HepG2 (cell line): ENCODE measurements around the gene HAGHL. TPM values are rescaled to one million over a fixed set of nuclear protein-coding genes. Genes with fewer than 3 reads are reported as not detected.
A peak's percentile ranks its signal among the peaks of the same experiment; 100 is the strongest.

Experiments used
- GFI1 ChIP-seq: sonication (generic); formaldehyde crosslinking; IDR thresholded peaks from 2 replicates; pipeline ENCODE4 v1.5.0; 2020; ENCODE audit warnings: missing genetic modification reagents, mild to moderate bottlenecking, borderline replicate concordance
- IKZF4 ChIP-seq: sonication (generic); formaldehyde crosslinking; IDR thresholded peaks from 2 replicates; pipeline ENCODE4 v1.5.1; 2020; ENCODE audit warnings: borderline replicate concordance, mild to moderate bottlenecking, low read depth, missing genetic modification reagents; ENCODE audit errors: not compliant biosample characterization
- NFKBIZ ChIP-seq: IDR thresholded peaks from 2 replicates; pipeline ENCODE4 v1.6.1; 2018; ENCODE audit warnings: missing genetic modification reagents, missing compliant biosample characterization
- RORA ChIP-seq: sonication (generic); formaldehyde crosslinking; IDR thresholded peaks from 2 replicates; pipeline ENCODE4 v1.5.0; 2020; ENCODE audit warnings: mild to moderate bottlenecking, missing genetic modification reagents, moderate library complexity
- TCF12 ChIP-seq, 2 experiments: fragments of 450-650 bp in 1 of 2; sonication (generic) in 1 of 2; formaldehyde crosslinking in 1 of 2; IDR thresholded peaks; 2 replicates each; pipeline versions ENCODE4 v1.6.1 to v1.8.0; 2017 to 2022; ENCODE audit warnings: antibody characterized with exemption in 1 of 2, mild to moderate bottlenecking in 1 of 2, missing genetic modification reagents in 1 of 2, moderate library complexity in 1 of 2
- ZBTB38 ChIP-seq: sonication (generic); formaldehyde crosslinking; IDR thresholded peaks from 2 replicates; pipeline ENCODE4 v1.5.1; 2020; ENCODE audit warnings: mild to moderate bottlenecking, missing genetic modification reagents
- ZNF17 ChIP-seq: sonication (generic); formaldehyde crosslinking; IDR thresholded peaks from 2 replicates; pipeline ENCODE4 v1.5.0; 2020; ENCODE audit warnings: mild to moderate bottlenecking, missing genetic modification reagents
- ZNF224 ChIP-seq: sonication (generic); formaldehyde crosslinking; IDR thresholded peaks from 2 replicates; pipeline ENCODE4 v1.5.0; 2020; ENCODE audit warnings: mild to moderate bottlenecking, missing genetic modification reagents
- ZNF225 ChIP-seq: sonication (generic); formaldehyde crosslinking; IDR thresholded peaks from 2 replicates; pipeline ENCODE4 v1.4.0; 2020; ENCODE audit warnings: mild to moderate bottlenecking, missing genetic modification reagents
- ZNF234 ChIP-seq: sonication (generic); formaldehyde crosslinking; conservative IDR thresholded peaks from 2 replicates; pipeline ENCODE4 v1.5.1; 2020; ENCODE audit warnings: mild to moderate bottlenecking, missing genetic modification reagents
- ZNF570 ChIP-seq: sonication (generic); formaldehyde crosslinking; IDR thresholded peaks from 2 replicates; pipeline ENCODE4 v1.4.0; 2020; ENCODE audit warnings: mild to moderate bottlenecking, missing genetic modification reagents, borderline replicate concordance
- ZNF589 ChIP-seq: sonication (generic); formaldehyde crosslinking; conservative IDR thresholded peaks from 2 replicates; pipeline ENCODE4 v1.8.0; 2022; ENCODE audit warnings: mild to moderate bottlenecking, moderate library complexity, missing genetic modification reagents
- ZNF605 ChIP-seq: sonication (generic); formaldehyde crosslinking; IDR thresholded peaks from 2 replicates; pipeline ENCODE4 v1.8.0; 2022; ENCODE audit warnings: mild to moderate bottlenecking, missing genetic modification reagents
- ZNF703 ChIP-seq: sonication (generic); formaldehyde crosslinking; IDR thresholded peaks from 2 replicates; pipeline ENCODE4 v1.5.1; 2020; ENCODE audit warnings: missing genetic modification reagents, mild to moderate bottlenecking, moderate library complexity, borderline replicate concordance
- ZNF720 ChIP-seq: sonication (generic); formaldehyde crosslinking; IDR thresholded peaks from 2 replicates; pipeline ENCODE4 v1.4.0; 2020; ENCODE audit warnings: missing genetic modification reagents
- ZNF878 ChIP-seq: sonication (generic); formaldehyde crosslinking; IDR thresholded peaks from 2 replicates; pipeline ENCODE4 v1.8.1; 2023; ENCODE audit warnings: mild to moderate bottlenecking, missing genetic modification reagents, moderate library complexity
- polyA plus RNA-seq, 8 experiments: library from polyadenylated mRNA; depleted of rRNA in 3 of 8; stranded (reverse) in 7 of 8; unstranded in 1 of 8; fragments of >200 nt; fragmentation: Illumina TruSeq in 4 of 8; extraction: Trizol in 4 of 8; gene quantifications; 2 replicates each; pipeline versions ENCODE4 v1.2.1 to v1.2.3, GENCODE V29; 2011 to 2016; ENCODE audit warnings: low read depth in 4 of 8, missing spikeins in 1 of 8, mixed read lengths in 1 of 8; ENCODE audit not compliant: insufficient read depth in 1 of 8
- total RNA-seq, 5 experiments: library from RNA; depleted of rRNA; stranded (reverse); fragments of >200 nt; fragmentation: Illumina TruSeq; extraction: Trizol; gene quantifications; 2 replicates each; pipeline ENCODE4 v1.2.3, GENCODE V29; 2016; ENCODE audit warnings: low read depth in 1 of 5
- TF ChIP-seq, protein P1 (sequence below): sonication (generic); formaldehyde crosslinking; IDR thresholded peaks from 2 replicates; pipeline ENCODE4 v1.9.0; 2021; ENCODE audit warnings: missing genetic modification reagents, mild to moderate bottlenecking, borderline replicate concordance
- TF ChIP-seq, protein P2 (sequence below): sonication (generic); formaldehyde crosslinking; IDR thresholded peaks from 2 replicates; pipeline ENCODE4 v1.8.1; 2023; ENCODE audit warnings: mild to moderate bottlenecking, moderate library complexity, missing genetic modification reagents
- TF ChIP-seq, protein P3 (sequence below): sonication (generic); formaldehyde crosslinking; IDR thresholded peaks from 2 replicates; pipeline ENCODE4 v1.5.1; 2020; ENCODE audit warnings: mild to moderate bottlenecking, missing genetic modification reagents, borderline replicate concordance
- TF ChIP-seq, protein P4 (sequence below): IDR thresholded peaks from 2 replicates; pipeline ENCODE4 v1.6.1; 2016; ENCODE audit warnings: missing compliant biosample characterization, missing genetic modification reagents, borderline replicate concordance
- TF ChIP-seq, protein P5 (sequence below): sonication (generic); formaldehyde crosslinking; IDR thresholded peaks from 2 replicates; pipeline ENCODE4 v1.5.0; 2020; ENCODE audit warnings: missing genetic modification reagents

Gene HAGHL
- total and polyA plus RNA-seq, 2 of the 13 experiments (the other 11 are each of a cell fraction or from before 2014, with no cell fraction given), result 3.4 to 8.4 TPM

DNA sequence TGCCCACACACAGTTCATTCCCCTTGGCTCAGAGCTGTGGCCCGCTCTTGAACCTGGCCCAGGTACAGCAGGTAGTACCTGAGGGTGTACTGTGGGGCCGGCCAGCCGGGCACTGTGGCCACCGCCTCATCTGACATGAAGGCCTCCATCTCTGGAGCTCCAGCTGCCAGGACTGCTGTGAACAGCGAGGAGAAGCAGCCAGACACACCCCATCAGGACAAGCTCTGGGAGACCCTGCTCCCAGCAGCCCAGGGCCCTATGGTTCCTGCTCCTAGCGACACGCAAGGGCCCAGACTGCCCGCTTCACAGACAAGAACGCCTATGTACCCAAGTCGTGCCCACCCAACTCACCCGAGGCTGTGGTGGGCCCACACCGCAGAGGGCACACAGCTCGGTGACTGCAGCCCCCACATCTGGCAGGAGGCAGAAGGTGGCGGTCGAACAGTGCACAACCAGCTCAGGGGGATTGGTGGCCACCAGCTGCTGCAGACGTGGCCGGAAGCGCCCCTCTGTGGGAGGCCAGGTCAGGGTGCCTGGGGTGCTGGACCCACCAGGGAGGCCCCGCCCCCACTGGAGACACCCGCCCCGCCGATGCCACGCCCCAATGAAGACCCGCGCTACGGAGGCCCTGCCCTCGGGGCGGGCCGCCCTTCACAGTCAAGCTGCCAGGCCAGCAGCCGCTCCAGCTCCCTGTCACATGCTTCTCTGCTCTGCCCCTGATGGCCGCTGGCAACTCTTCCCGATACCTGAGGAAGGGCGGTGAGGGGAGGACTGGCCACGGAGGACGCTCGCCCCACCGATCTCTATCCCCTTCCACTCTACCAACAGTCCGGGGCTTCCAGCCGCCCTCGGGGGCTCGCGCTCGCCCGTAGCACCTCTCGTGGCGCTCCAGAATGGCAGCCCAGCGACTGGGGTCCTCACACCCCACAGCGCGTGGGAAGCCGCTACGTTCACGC is 47.8 kb upstream of the HAGHL start (continued):
- TF ChIP-seq, protein P1, sequence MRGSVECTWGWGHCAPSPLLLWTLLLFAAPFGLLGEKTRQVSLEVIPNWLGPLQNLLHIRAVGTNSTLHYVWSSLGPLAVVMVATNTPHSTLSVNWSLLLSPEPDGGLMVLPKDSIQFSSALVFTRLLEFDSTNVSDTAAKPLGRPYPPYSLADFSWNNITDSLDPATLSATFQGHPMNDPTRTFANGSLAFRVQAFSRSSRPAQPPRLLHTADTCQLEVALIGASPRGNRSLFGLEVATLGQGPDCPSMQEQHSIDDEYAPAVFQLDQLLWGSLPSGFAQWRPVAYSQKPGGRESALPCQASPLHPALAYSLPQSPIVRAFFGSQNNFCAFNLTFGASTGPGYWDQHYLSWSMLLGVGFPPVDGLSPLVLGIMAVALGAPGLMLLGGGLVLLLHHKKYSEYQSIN (CRISPR knock-in tag), result no peak
- TF ChIP-seq, protein P2, sequence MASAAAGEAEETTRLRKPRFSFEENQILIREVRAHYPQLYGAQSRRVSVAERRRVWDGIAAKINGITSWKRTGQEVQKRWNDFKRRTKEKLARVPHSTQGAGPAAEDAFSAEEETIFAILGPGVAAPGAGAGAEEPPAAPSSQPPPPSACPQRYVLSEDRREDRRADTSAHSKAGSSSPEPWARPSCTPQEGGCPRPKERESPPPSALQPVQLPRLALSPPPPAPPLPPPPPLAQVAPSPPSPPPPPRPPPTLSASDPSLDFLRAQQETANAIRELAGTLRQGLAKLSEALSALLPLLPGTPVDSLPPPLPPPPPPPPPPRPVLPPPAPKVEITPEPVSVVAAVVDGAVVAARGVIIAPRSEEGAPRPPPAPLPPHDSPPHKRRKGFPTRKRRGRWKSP (CRISPR knock-in tag), result no peak
- TF ChIP-seq ZNF224 (CRISPR knock-in tag), result peak; percentile 42; the same call in 1 of the 2 replicates
- no peak for TF ChIP-seq ZNF878
- no peak for TF ChIP-seq TCF12 (IDR thresholded peaks at IDR 0.05)
- no peak for TF ChIP-seq TCF12 (CRISPR knock-in tag; IDR thresholded peaks at IDR 0.05)
- no peak for TF ChIP-seq ZNF720 (CRISPR knock-in tag)
- peak; percentile 85 for TF ChIP-seq ZNF605
- TF ChIP-seq RORA (CRISPR knock-in tag), result no peak
- no peak for TF ChIP-seq IKZF4 (CRISPR knock-in tag)
- TF ChIP-seq, protein P3, sequence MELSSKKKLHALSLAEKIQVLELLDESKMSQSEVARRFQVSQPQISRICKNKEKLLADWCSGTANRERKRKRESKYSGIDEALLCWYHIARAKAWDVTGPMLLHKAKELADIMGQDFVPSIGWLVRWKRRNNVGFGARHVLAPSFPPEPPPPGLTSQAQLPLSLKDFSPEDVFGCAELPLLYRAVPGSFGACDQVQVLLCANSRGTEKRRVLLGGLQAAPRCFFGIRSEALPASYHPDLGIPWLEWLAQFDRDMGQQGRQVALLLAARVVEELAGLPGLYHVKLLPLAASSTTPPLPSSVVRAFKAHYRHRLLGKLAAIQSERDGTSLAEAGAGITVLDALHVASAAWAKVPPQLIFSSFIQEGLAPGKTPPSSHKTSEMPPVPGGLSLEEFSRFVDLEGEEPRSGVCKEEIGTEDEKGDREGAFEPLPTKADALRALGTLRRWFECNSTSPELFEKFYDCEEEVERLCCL, result no peak
- TF ChIP-seq NFKBIZ (CRISPR knock-in tag), result no peak
- TF ChIP-seq ZNF570 (CRISPR knock-in tag), result no peak
- peak; percentile 97 for TF ChIP-seq ZBTB38 (CRISPR knock-in tag)
- peak; percentile 87; the same call in 1 of the 2 replicates for TF ChIP-seq ZNF589 (CRISPR knock-in tag)
- no peak for TF ChIP-seq ZNF225
- TF ChIP-seq, protein P4, sequence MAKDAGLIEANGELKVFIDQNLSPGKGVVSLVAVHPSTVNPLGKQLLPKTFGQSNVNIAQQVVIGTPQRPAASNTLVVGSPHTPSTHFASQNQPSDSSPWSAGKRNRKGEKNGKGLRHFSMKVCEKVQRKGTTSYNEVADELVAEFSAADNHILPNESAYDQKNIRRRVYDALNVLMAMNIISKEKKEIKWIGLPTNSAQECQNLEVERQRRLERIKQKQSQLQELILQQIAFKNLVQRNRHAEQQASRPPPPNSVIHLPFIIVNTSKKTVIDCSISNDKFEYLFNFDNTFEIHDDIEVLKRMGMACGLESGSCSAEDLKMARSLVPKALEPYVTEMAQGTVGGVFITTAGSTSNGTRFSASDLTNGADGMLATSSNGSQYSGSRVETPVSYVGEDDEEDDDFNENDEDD (CRISPR knock-in tag), result peak; percentile 45; the same call in 1 of the 2 replicates
- TF ChIP-seq, protein P5, sequence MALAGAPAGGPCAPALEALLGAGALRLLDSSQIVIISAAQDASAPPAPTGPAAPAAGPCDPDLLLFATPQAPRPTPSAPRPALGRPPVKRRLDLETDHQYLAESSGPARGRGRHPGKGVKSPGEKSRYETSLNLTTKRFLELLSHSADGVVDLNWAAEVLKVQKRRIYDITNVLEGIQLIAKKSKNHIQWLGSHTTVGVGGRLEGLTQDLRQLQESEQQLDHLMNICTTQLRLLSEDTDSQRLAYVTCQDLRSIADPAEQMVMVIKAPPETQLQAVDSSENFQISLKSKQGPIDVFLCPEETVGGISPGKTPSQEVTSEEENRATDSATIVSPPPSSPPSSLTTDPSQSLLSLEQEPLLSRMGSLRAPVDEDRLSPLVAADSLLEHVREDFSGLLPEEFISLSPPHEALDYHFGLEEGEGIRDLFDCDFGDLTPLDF (CRISPR knock-in tag), result no peak
- no peak for TF ChIP-seq ZNF703 (CRISPR knock-in tag)
- TF ChIP-seq GFI1 (CRISPR knock-in tag), result no peak
- TF ChIP-seq ZNF234 (CRISPR knock-in tag), result no peak
- no peak for TF ChIP-seq ZNF17 (CRISPR knock-in tag)
